A549 (cell line): ENCODE results near the gene ERGIC1. TPM values are rescaled to one million over a fixed set of nuclear protein-coding genes. Genes with fewer than 3 reads are reported as not detected.
A peak's percentile ranks its signal among the peaks of the same experiment; 100 is the strongest.

Experiments used
- ATAC-seq, 2 experiments: fragments of 200-7000 bp in 1 of 2; fragments of >200 bp in 1 of 2; cut with Nextera tagmentation in 1 of 2; cut with Tn5 transposase in 1 of 2; 3 replicates each; pipeline versions ENCODE4 v1.8.0 to v1.9.1; 2018 to 2020; ENCODE audit warnings: mild to moderate bottlenecking in 1 of 2, moderate library complexity in 1 of 2
- CTCF ChIA-PET: fragments of 300-600 bp; sonication (Branson Sonifier 250); formaldehyde crosslinking; extraction: SDS; loops from one replicate; lab custom pipeline; 2021; ENCODE audit warnings: antibody characterized with exemption, inconsistent platforms; lab: Yijun Ruan, JAX
- POLR2A ChIA-PET: fragments of 350-600 bp; formaldehyde crosslinking; extraction: SDS; loops from one replicate; lab custom pipeline; 2021; ENCODE audit warnings: antibody characterized with exemption, inconsistent platforms; lab: Yijun Ruan, JAX
- DNase-seq, 2 experiments: peaks; one replicate each; pipeline versions ENCODE4 v3.0.0 to v3.0.0-alpha.2; 2011 to 2016; ENCODE audit warnings: low read depth in 1 of 2, low spot score in 1 of 2
- FAIRE-seq: peaks from 2 replicates; lab custom pipeline; 2011; peaks lifted over from hg19 to GRCh38; lab: Jason Lieb, UNC
- H3K27ac ChIP-seq, 2 experiments: fragments of >200 bp; sonication (Bioruptor Twin); formaldehyde crosslinking; 3 replicates each; pipeline ENCODE4 v1.5.1; 2016 to 2017
- H3K4me1 ChIP-seq: fragments of >200 bp; sonication (Bioruptor Twin); formaldehyde crosslinking; 3 replicates; pipeline ENCODE4 v1.6.1; 2016
- H3K4me2 ChIP-seq: fragments of >200 bp; sonication (Bioruptor Twin); formaldehyde crosslinking; 3 replicates; pipeline ENCODE4 v1.6.1; 2016
- H3K4me3 ChIP-seq: fragments of >200 bp; sonication (Bioruptor Twin); formaldehyde crosslinking; 3 replicates; pipeline ENCODE4 v1.5.1; 2016
- H3K9me3 ChIP-seq: fragments of >200 bp; sonication (Bioruptor Twin); formaldehyde crosslinking; 3 replicates; pipeline ENCODE4 v1.6.1; 2016
- CBX2 ChIP-seq: fragments of 200-600 bp; sonication (generic); IDR thresholded peaks from 2 replicates; pipeline ENCODE4 v1.6.1; 2016; ENCODE audit warnings: low read depth, mild to moderate bottlenecking, borderline replicate concordance
- CBX8 ChIP-seq: fragments of 200-600 bp; sonication (generic); IDR thresholded peaks from 2 replicates; pipeline ENCODE4 v1.6.1; 2016
- CEBPB ChIP-seq, 2 experiments: fragments of >200 bp in 1 of 2; sonication (Bioruptor Twin) in 1 of 2; formaldehyde crosslinking in 1 of 2; IDR thresholded peaks; 2 replicates each; pipeline ENCODE4 v1.6.1; 2012 to 2016
- CHD2 ChIP-seq: fragments of 150-350 bp; IDR thresholded peaks from 2 replicates; pipeline ENCODE4 v1.6.1; 2014; ENCODE audit warnings: low read length; ENCODE audit not compliant: partially characterized antibody
- CHD4 ChIP-seq: fragments of 200-600 bp; sonication (generic); IDR thresholded peaks from 2 replicates; pipeline ENCODE4 v1.6.1; 2016; ENCODE audit warnings: antibody characterized with exemption, mild to moderate bottlenecking, borderline replicate concordance
- EP300 ChIP-seq, 2 experiments: fragments of >200 bp; sonication (Bioruptor Twin); formaldehyde crosslinking; IDR thresholded peaks; 2 replicates in 1 of 2; 3 replicates in 1 of 2; pipeline ENCODE4 v1.6.1; 2016 to 2017
- FOSL2 ChIP-seq, 2 experiments: fragments of 450-650 bp in 1 of 2; fragments of >200 bp in 1 of 2; sonication (Bioruptor Twin) in 1 of 2; formaldehyde crosslinking; IDR thresholded peaks; 2 replicates each; pipeline versions ENCODE4 v1.5.0 to v1.6.1; 2016 to 2020; ENCODE audit warnings: mild to moderate bottlenecking in 1 of 2, moderate library complexity in 1 of 2
- FOXS1 ChIP-seq: fragments of 250-450 bp; sonication (Bioruptor Pico); IDR thresholded peaks from 2 replicates; pipeline ENCODE4 v1.5.0; 2020; ENCODE audit warnings: mild to moderate bottlenecking, moderate library complexity
- HEYL ChIP-seq: fragments of 250-450 bp; sonication (Bioruptor Pico); IDR thresholded peaks from 2 replicates; pipeline ENCODE4 v1.8.0; 2021; ENCODE audit warnings: mild to moderate bottlenecking, moderate library complexity
- HOXB13 ChIP-seq: fragments of 250-450 bp; sonication (Bioruptor Pico); IDR thresholded peaks from 2 replicates; pipeline ENCODE4 v1.5.0; 2020; ENCODE audit warnings: low read depth, mild to moderate bottlenecking, moderate library complexity
- JUNB ChIP-seq: fragments of >200 bp; sonication (Bioruptor Twin); formaldehyde crosslinking; IDR thresholded peaks from 2 replicates; pipeline ENCODE4 v1.6.1; 2016
- KDM1A ChIP-seq: fragments of 200-600 bp; sonication (generic); IDR thresholded peaks from 2 replicates; pipeline ENCODE4 v1.6.1; 2016; ENCODE audit warnings: low read depth, mild to moderate bottlenecking
- MAFK ChIP-seq: fragments of 450-650 bp; IDR thresholded peaks from 2 replicates; pipeline ENCODE4 v1.6.1; 2014; ENCODE audit not compliant: partially characterized antibody
- MAX ChIP-seq: IDR thresholded peaks from 2 replicates; pipeline ENCODE4 v1.6.1; 2012
- MYC ChIP-seq: IDR thresholded peaks from 2 replicates; pipeline ENCODE4 v1.6.1; 2012; ENCODE audit warnings: mild to moderate bottlenecking, inconsistent platforms, low read length, improper control_type of control experiment, borderline replicate concordance
- NFE2L2 ChIP-seq: fragments of 150-350 bp; conservative IDR thresholded peaks from 2 replicates; pipeline ENCODE4 v1.6.1; 2014; ENCODE audit warnings: low read length
- PBX3 ChIP-seq: IDR thresholded peaks from 2 replicates; pipeline ENCODE4 v1.6.1; 2012
- PHF8 ChIP-seq: fragments of 200-600 bp; sonication (generic); IDR thresholded peaks from 2 replicates; pipeline ENCODE4 v1.6.1; 2016; ENCODE audit warnings: low read depth, mild to moderate bottlenecking, antibody characterized with exemption, moderate library complexity, borderline replicate concordance
- RCOR1 ChIP-seq: fragments of 150-350 bp; IDR thresholded peaks from 2 replicates; pipeline ENCODE4 v1.6.1; 2014; ENCODE audit warnings: antibody characterized with exemption, low read length, low read depth
- SMC3 ChIP-seq: fragments of >200 bp; sonication (Bioruptor Twin); formaldehyde crosslinking; IDR thresholded peaks from 3 replicates; pipeline ENCODE4 v1.6.1; 2018; ENCODE audit warnings: inconsistent platforms
- SREBF2 ChIP-seq: fragments of 450-650 bp; IDR thresholded peaks from 2 replicates; pipeline ENCODE4 v1.6.1; 2014; ENCODE audit warnings: mild to moderate bottlenecking, moderate library complexity
- TFCP2L1 ChIP-seq: fragments of 250-450 bp; sonication (Bioruptor Pico); IDR thresholded peaks from 2 replicates; pipeline ENCODE4 v1.5.0; 2021; ENCODE audit warnings: mild to moderate bottlenecking
- WGBS: methylation state at CpG from one replicate; pipeline ENCODE4 v1.1.6; 2017; ENCODE audit errors: missing lambda C conversion rate; 5-methylcytosine and 5-hydroxymethylcytosine counted together
- polyA plus RNA-seq, 4 experiments: library from polyadenylated mRNA; depleted of rRNA in 3 of 4; stranded (reverse); fragments of >200 nt; fragmentation: RNase III in 1 of 4; extraction: RNeasy Plus Mini Kit Qiagen cat#74134 plus additional on column Dnase treatment in 1 of 4; gene quantifications; 2 replicates in 3 of 4; 3 replicates in 1 of 4; pipeline ENCODE4 v1.2.3, GENCODE V29; 2011 to 2017

ERGIC1 gene
- polyA plus RNA-seq, 2 of the 4 experiments (the other 2 are of a cell fraction), result 176 to 304 TPM

GRCh38 chr5:172801179-172801671 is 32.8 kb upstream of the ERGIC1 start:
- ChIA-PET POLR2A (interaction anchor here (1.6 to 1.8 kb wide), 2 partner anchors 29 to 31 kb away, joined by 8 to 15 read pairs; partner anchors contain the start of gene DUSP1), CTCF (interaction anchor here (0.7 to 4.0 kb wide), 2 partner anchors 14 to 30 kb away, joined by 3 to 21 read pairs; partner anchors contain the start of gene DUSP1)
- Histone ChIP-seq H3K9me3 (0 out of 3 replicates have a peak, but pooled peaks cover 4% of the 10 kb centered on the region), H3K4me1 (peaks cover 52% of the 10 kb centered on the region), H3K27ac (peak overlapping the region; percentile 72 to 82), H3K4me3 (no peak overlapping the region), H3K4me2 (no peak overlapping the region)
- 29% methylated on average over 4 of the region's 4 CpGs for WGBS
- DNase-seq (peak in 1 of 2 experiments; percentile 61), FAIRE-seq (no peak), ATAC-seq (peak; percentile 40 to 48; a peak in 5 of 6 replicates)
- TF ChIP-seq FOSL2 (IDR thresholded peaks at IDR 0.05), result no peak
- peak; percentile 65 for TF ChIP-seq FOSL2 (CRISPR knock-in tag; IDR thresholded peaks at IDR 0.05)
- TF ChIP-seq JUNB, result 0 out of 2 replicates have a peak, but pooled peaks have one; percentile 16
- no peak for TF ChIP-seq CBX2
- peak in 1 of 2 experiments; percentile 36; a peak in 1 of 5 replicates for TF ChIP-seq EP300 (IDR thresholded peaks at IDR 0.05)
- no peak for TF ChIP-seq HOXB13

- ChIA-PET POLR2A (no interaction called here), CTCF (no interaction called here)
- no peak for DNase-seq
- no peak for FAIRE-seq
- H3K4me1 ChIP-seq, result peaks cover 57% of the 10 kb centered on the region
- 0 out of 3 replicates have a peak, but pooled peaks cover 4% of the 10 kb centered on the region for H3K9me3 ChIP-seq
- no peak for TF ChIP-seq SMC3
- TF ChIP-seq FOXS1, result no peak
- TF ChIP-seq CEBPB (IDR thresholded peaks at IDR 0.05), result no peak
- TF ChIP-seq SREBF2, result no peak
- no peak for TF ChIP-seq HEYL (CRISPR knock-in tag)
- TF ChIP-seq EP300 (IDR thresholded peaks at IDR 0.05), result no peak
- TF ChIP-seq MAX, result no peak
- no peak for TF ChIP-seq KDM1A
- no peak for TF ChIP-seq TFCP2L1
- no peak for TF ChIP-seq JUNB
- no peak for TF ChIP-seq RCOR1
- TF ChIP-seq CHD4, result no peak
- TF ChIP-seq PHF8, result no peak
- TF ChIP-seq NFE2L2, result no peak
- no peak for TF ChIP-seq HOXB13
- no peak for TF ChIP-seq MAFK
- TF ChIP-seq CHD2, result no peak
- TF ChIP-seq CBX2, result no peak
- TF ChIP-seq CBX8, result no peak
- WGBS, result 92% methylated on average over 2 of the region's 2 CpGs
- ATAC-seq, result no peak
- H3K4me3 ChIP-seq, result no peak overlapping the region
- peak overlapping the region; percentile 72 to 82 for H3K27ac ChIP-seq
- 0 out of 3 replicates have a peak overlapping the region, but pooled peaks have one; percentile 8 for H3K4me2 ChIP-seq
These were observed 31.9 kb upstream of the ERGIC1 start for GRCh38 chr5:172802112-172802511.

GRCh38 chr5:172802567-172803176 is 31.4 kb upstream of the ERGIC1 start:
- WGBS, result 96% methylated on average over 4 of the region's 4 CpGs
- FAIRE-seq, result no peak
- no peak for TF ChIP-seq FOSL2 (IDR thresholded peaks at IDR 0.05)
- TF ChIP-seq FOSL2 (CRISPR knock-in tag; IDR thresholded peaks at IDR 0.05), result peak; percentile 73
- no peak for TF ChIP-seq MYC
- no peak for TF ChIP-seq PBX3
- CTCF ChIA-PET, result interaction anchor here (0.6 to 1.3 kb wide), 6 partner anchors 9 to 129 kb away, joined by 3 to 4 read pairs (median 3); no protein-coding TSS in a partner anchor
- Histone ChIP-seq H3K9me3 (0 out of 3 replicates have a peak, but pooled peaks cover 4% of the 10 kb centered on the region), H3K4me1 (peaks cover 55% of the 10 kb centered on the region), H3K4me3 (no peak overlapping the region), H3K27ac (peak overlapping the region; percentile 72 to 82), H3K4me2 (0 out of 3 replicates have a peak overlapping the region, but pooled peaks have one; percentile 8)
- POLR2A ChIA-PET, result no interaction called here
- no peak for DNase-seq
- no peak for ATAC-seq
